HepG2 (cell line): ENCODE results near the gene ZNF652. TPM values are rescaled to one million over a fixed set of nuclear protein-coding genes. Genes with fewer than 3 reads are reported as not detected.

Experiments
- ATAC-seq: fragments of 200-7000 bp; cut with Tn5 transposase; 3 replicates; pipeline ENCODE4 v1.9.1; 2020; ENCODE audit warnings: mild to moderate bottlenecking, moderate library complexity
- BruUV-seq: library from RNA; stranded (reverse); fragments of 400-500 nt; replicated peaks from 2 replicates; lab custom pipeline; 2021; lab: Mats Ljungman, UMichigan
- CTCF ChIA-PET: fragments of 300-600 bp; formaldehyde crosslinking; extraction: SDS; loops from one replicate; lab custom pipeline; 2021; ENCODE audit warnings: low total read pairs, inconsistent platforms, low intra/inter-chr PET ratio; lab: Yijun Ruan, JAX
- POLR2A ChIA-PET: fragments of 350-600 bp; sonication (Branson Sonifier 250); formaldehyde crosslinking; loops from one replicate; lab custom pipeline; 2020; ENCODE audit warnings: antibody characterized with exemption, inconsistent platforms; lab: Yijun Ruan, JAX
- DNase-seq: peaks from one replicate; pipeline ENCODE4 v3.0.0-alpha.2; 2015; ENCODE audit warnings: low spot score
- FAIRE-seq: peaks from 3 replicates; lab custom pipeline; 2011; peaks lifted over from hg19 to GRCh38; lab: Jason Lieb, UNC
- H2AFZ ChIP-seq: one replicate; pipeline ENCODE4 v1.6.1; 2011; ENCODE audit warnings: low read length, inconsistent platforms
- H3K27ac ChIP-seq: fragments of 300-600 bp; 3 replicates; pipeline ENCODE4 v1.8.0; 2011; ENCODE audit warnings: mixed run types, mild to moderate bottlenecking, mixed read lengths, low read length, inconsistent platforms; ENCODE audit not compliant: insufficient read depth; ENCODE audit errors: extremely low read length
- H3K27me3 ChIP-seq, 2 experiments: fragments of 200-600 bp in 1 of 2; 2 replicates in 1 of 2; 3 replicates in 1 of 2; pipeline versions ENCODE4 v1.6.0 to v1.8.0; 2011; ENCODE audit warnings: low read length in 2 of 2, mild to moderate bottlenecking in 2 of 2, moderate library complexity in 2 of 2, inconsistent platforms in 1 of 2; ENCODE audit not compliant: insufficient read depth in 2 of 2, control insufficient read depth in 1 of 2
- H3K36me3 ChIP-seq, 2 experiments: fragments of 200-600 bp in 1 of 2; replicated peaks in 1 of 2; 2 replicates in 1 of 2; 3 replicates in 1 of 2; pipeline versions ENCODE4 v1.5.1 to v1.8.0; 2011; ENCODE audit warnings: low read length in 2 of 2, inconsistent platforms in 1 of 2; ENCODE audit not compliant: insufficient read depth in 2 of 2, control insufficient read depth in 1 of 2
- H3K4me1 ChIP-seq: 2 replicates; pipeline ENCODE4 v1.5.1; 2012; ENCODE audit warnings: low read length, inconsistent platforms; ENCODE audit not compliant: insufficient read depth
- H3K4me2 ChIP-seq: 2 replicates; pipeline ENCODE4 v1.6.0; 2011; ENCODE audit warnings: low read depth, low read length, inconsistent platforms
- H3K4me3 ChIP-seq, 3 experiments: fragments of 200-600 bp in 1 of 3; sonication (generic), shearing (Covaris generic) in 1 of 3; replicated peaks in 1 of 3; 2 replicates each; pipeline ENCODE4 v1.5.1; 2011 to 2016; ENCODE audit warnings: low read length in 3 of 3, inconsistent platforms in 2 of 3, low read depth in 2 of 3, mild to moderate bottlenecking in 2 of 3, control low read depth in 1 of 3, mixed read lengths in 1 of 3; ENCODE audit not compliant: insufficient read depth in 1 of 3
- H3K79me2 ChIP-seq: one replicate; pipeline ENCODE4 v1.6.1; 2011; ENCODE audit warnings: low read length, inconsistent platforms; ENCODE audit not compliant: insufficient read depth
- H3K9ac ChIP-seq: 2 replicates; pipeline ENCODE4 v1.6.0; 2011; ENCODE audit warnings: mild to moderate bottlenecking, low read depth, low read length, inconsistent platforms; ENCODE audit not compliant: insufficient read depth
- H3K9me3 ChIP-seq: 2 replicates; pipeline ENCODE4 v1.5.1; 2012; ENCODE audit warnings: mild to moderate bottlenecking, low read length
- H4K20me1 ChIP-seq: 2 replicates; pipeline ENCODE4 v1.6.0; 2011; ENCODE audit warnings: inconsistent platforms, mild to moderate bottlenecking, low read length, moderate library complexity; ENCODE audit not compliant: insufficient read depth
- AGO2 ChIP-seq: fragments of 200-400 bp; formaldehyde crosslinking; optimal IDR thresholded peaks from 2 replicates; pipeline ENCODE3; 2017; ENCODE audit warnings: mild to moderate bottlenecking, low read depth, low read length, moderate library complexity
- DDIT3 ChIP-seq: sonication (generic); formaldehyde crosslinking; IDR thresholded peaks from 2 replicates; pipeline ENCODE4 v1.4.0; 2020; ENCODE audit warnings: mild to moderate bottlenecking, missing genetic modification reagents
- FOXJ3 ChIP-seq: sonication (generic); formaldehyde crosslinking; IDR thresholded peaks from 2 replicates; pipeline ENCODE4 v1.4.0; 2020; ENCODE audit warnings: missing genetic modification reagents, mild to moderate bottlenecking, borderline replicate concordance
- HOXD1 ChIP-seq: sonication (generic); formaldehyde crosslinking; IDR thresholded peaks from 2 replicates; pipeline ENCODE4 v1.5.0; 2020; ENCODE audit warnings: missing genetic modification reagents
- NR0B2 ChIP-seq: sonication (generic); formaldehyde crosslinking; IDR thresholded peaks from 2 replicates; pipeline ENCODE4 v1.4.0; 2020; ENCODE audit warnings: mild to moderate bottlenecking, missing genetic modification reagents
- POLR2G ChIP-seq: fragments of 200-400 bp; formaldehyde crosslinking; IDR thresholded peaks from 2 replicates; pipeline ENCODE4 v1.6.1; 2018; ENCODE audit warnings: mild to moderate bottlenecking, low read depth, low read length, moderate library complexity
- RAD51 ChIP-seq: fragments of 450-650 bp; IDR thresholded peaks from 2 replicates; pipeline ENCODE4 v1.6.1; 2016; ENCODE audit warnings: borderline replicate concordance
- RFX5 ChIP-seq: IDR thresholded peaks from 2 replicates; pipeline ENCODE4 v1.6.1; 2011; ENCODE audit warnings: low read depth, low read length, improper control_type of control experiment
- ZNF747 ChIP-seq: sonication (generic); formaldehyde crosslinking; IDR thresholded peaks from 2 replicates; pipeline ENCODE4 v1.8.1; 2023; ENCODE audit warnings: missing genetic modification reagents, mild to moderate bottlenecking, borderline replicate concordance
- ZSCAN29 ChIP-seq: sonication (generic); formaldehyde crosslinking; conservative IDR thresholded peaks from 2 replicates; pipeline ENCODE4 v1.4.0; 2020; ENCODE audit warnings: mild to moderate bottlenecking, missing genetic modification reagents
- WGBS: methylation state at CpG from one replicate; pipeline ENCODE4 v1.1.6; 2017; ENCODE audit warnings: low lambda C conversion rate; 5-methylcytosine and 5-hydroxymethylcytosine counted together
- in situ Hi-C: cut with HindIII; loops from 2 replicates; pipeline ENCODE4 v1.10.0; 2017; ENCODE audit warnings: low pct_unique_long_range_greater_than_20kb; ENCODE audit not compliant: extremely low pct_ligation_motif_present
- intact Hi-C: fragments of 100-400 bp; cut with micrococcal nuclease; formaldehyde crosslinking; loops from one replicate; pipeline ENCODE4 v1.10.0; 2022; ENCODE audit not compliant: unreplicated experiment
- polyA plus RNA-seq, 8 experiments: library from polyadenylated mRNA; depleted of rRNA in 3 of 8; stranded (reverse) in 7 of 8; unstranded in 1 of 8; fragments of >200 nt; fragmentation: Illumina TruSeq in 4 of 8; extraction: Trizol in 4 of 8; gene quantifications; 2 replicates each; pipeline versions ENCODE4 v1.2.1 to v1.2.3, GENCODE V29; 2011 to 2016; ENCODE audit warnings: low read depth in 4 of 8, missing spikeins in 1 of 8, mixed read lengths in 1 of 8; ENCODE audit not compliant: insufficient read depth in 1 of 8
- total RNA-seq, 5 experiments: library from RNA; depleted of rRNA; stranded (reverse); fragments of >200 nt; fragmentation: Illumina TruSeq; extraction: Trizol; gene quantifications; 2 replicates each; pipeline ENCODE4 v1.2.3, GENCODE V29; 2016; ENCODE audit warnings: low read depth in 1 of 5
- TF ChIP-seq, protein P1 (sequence below): sonication (generic); formaldehyde crosslinking; IDR thresholded peaks from 2 replicates; pipeline ENCODE4 v1.4.0; 2020; ENCODE audit warnings: missing genetic modification reagents
- TF ChIP-seq, protein P2 (sequence below): sonication (generic); formaldehyde crosslinking; IDR thresholded peaks from 2 replicates; pipeline ENCODE4 v1.8.0; 2022; ENCODE audit warnings: mild to moderate bottlenecking, missing genetic modification reagents, borderline replicate concordance

ZNF652 gene
- total and polyA plus RNA-seq, 2 of the 13 experiments (the other 11 are each of a cell fraction or from before 2014, with no cell fraction given), result 16.2 to 30.2 TPM

DNA sequence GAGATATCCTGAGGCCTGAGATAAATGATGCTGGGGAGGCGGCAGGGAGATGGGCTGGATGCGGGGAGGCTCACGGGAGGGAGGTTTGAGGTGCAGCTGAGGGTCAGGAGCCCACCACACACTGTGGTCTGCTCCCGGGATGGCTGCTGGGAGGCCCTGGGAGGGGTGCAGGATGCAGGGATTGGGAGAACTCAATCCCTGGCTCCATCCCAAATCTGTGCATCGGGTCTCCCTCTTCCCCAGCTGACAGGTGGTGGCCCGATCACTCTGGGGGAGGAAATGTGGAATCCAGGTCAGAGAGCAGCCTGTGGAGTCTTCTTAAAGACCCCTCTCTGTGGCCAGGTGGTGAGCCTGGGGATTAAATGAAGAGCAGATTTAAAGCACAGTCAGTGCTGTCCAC, 40.7 kb upstream of the ZNF652 start:
- no TSS peak for BruUV-seq
- Histone ChIP-seq H3K9me3 (no peaks in the 10 kb centered on the region), H3K27ac (no peak overlapping the region), H3K4me1 (peaks cover 18% of the 10 kb centered on the region), H3K36me3 (peaks cover 29 to 48% of the 10 kb centered on the region in 2 experiments), H3K27me3 (no peaks in the 10 kb centered on the region), H4K20me1 (no peaks in the 10 kb centered on the region), H3K4me3 (no peak overlapping the region), H3K9ac (no peak overlapping the region), H3K4me2 (no peak overlapping the region), H3K79me2 (no peaks in the 10 kb centered on the region), H2AFZ (no peak overlapping the region)
- no peak for ATAC-seq
- DNase-seq, result no peak
- in situ Hi-C loops, result no loop called here
- intact Hi-C loops, result loop anchor here (10.0 kb wide), 1 partner anchor 92 kb away; the partner anchor contains the start of gene NGFR
- POLR2A ChIA-PET, result no interaction called here
- TF ChIP-seq RFX5 (no peak), AGO2 (peak; percentile 51)
- no peak for FAIRE-seq
- 92% methylated on average over 4 of the region's 6 CpGs for WGBS
- CTCF ChIA-PET, result no interaction called here

DNA sequence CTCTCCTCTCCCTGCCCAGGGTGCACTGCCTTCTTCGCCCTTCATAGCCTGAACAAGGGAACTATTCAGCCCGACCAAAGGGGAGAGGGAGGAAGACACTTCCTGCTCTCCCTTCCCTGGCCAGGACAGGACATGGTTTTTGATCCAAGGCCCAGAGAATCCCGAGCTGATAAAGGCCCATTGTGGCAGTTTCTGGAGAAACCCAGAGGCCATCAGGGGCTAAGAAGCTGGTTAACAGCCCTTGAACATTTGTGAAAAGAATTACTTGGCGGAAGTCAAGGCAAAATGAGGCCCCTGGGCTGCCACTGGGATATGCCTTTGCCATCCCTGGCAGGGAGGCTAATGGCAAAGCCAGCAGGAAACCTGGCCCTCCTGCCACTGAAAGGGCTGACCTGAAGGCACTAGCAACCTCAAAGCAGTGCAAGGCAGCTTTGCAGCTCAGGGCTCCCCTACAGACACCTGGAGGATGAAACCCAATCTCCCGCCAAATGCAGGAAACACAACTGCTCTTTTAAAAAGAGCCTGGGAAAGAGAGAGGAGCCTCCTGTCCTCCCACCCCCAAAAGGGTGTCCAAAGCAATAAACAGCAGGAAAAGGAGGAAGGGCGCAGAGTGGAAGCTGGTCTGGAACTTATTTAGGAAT, 40.0 kb upstream of the ZNF652 start:
- ChIA-PET CTCF (no interaction called here), POLR2A (interaction anchor here (1.5 kb wide), 1 partner anchor 12 kb away, joined by 5 read pairs; the partner anchor contains the start of gene PHB1)
- intact Hi-C loops, result loop anchor here (10.0 kb wide), 1 partner anchor 93 kb away; the partner anchor contains the start of gene NGFR
- no peaks in the 10 kb centered on the region for H4K20me1 ChIP-seq
- no peaks in the 10 kb centered on the region for H3K79me2 ChIP-seq
- peaks cover 25 to 42% of the 10 kb centered on the region in 2 experiments for H3K36me3 ChIP-seq
- H3K4me2 ChIP-seq, result no peak overlapping the region
- H3K27me3 ChIP-seq, result 0 out of 5 replicates have a peak, but pooled peaks cover 0 to 3% of the 10 kb centered on the region in 2 experiments
- FAIRE-seq (peak; percentile 26), ATAC-seq (peak; percentile 44), DNase-seq (no peak)
- BruUV-seq, result no TSS peak
- H3K4me3 ChIP-seq, result no peak overlapping the region
- in situ Hi-C loops, result no loop called here
- no peak overlapping the region for H2AFZ ChIP-seq
- H3K9me3 ChIP-seq, result no peaks in the 10 kb centered on the region
- H3K4me1 ChIP-seq, result peaks cover 17% of the 10 kb centered on the region
- H3K9ac ChIP-seq, result no peak overlapping the region
- WGBS, result 76% methylated on average over 6 of the region's 6 CpGs
- no peak overlapping the region for H3K27ac ChIP-seq
- TF ChIP-seq POLR2G, result peak; percentile 43; the same call in 1 of the 2 replicates
- TF ChIP-seq ZSCAN29 (CRISPR knock-in tag), result no peak
- TF ChIP-seq, protein P1, sequence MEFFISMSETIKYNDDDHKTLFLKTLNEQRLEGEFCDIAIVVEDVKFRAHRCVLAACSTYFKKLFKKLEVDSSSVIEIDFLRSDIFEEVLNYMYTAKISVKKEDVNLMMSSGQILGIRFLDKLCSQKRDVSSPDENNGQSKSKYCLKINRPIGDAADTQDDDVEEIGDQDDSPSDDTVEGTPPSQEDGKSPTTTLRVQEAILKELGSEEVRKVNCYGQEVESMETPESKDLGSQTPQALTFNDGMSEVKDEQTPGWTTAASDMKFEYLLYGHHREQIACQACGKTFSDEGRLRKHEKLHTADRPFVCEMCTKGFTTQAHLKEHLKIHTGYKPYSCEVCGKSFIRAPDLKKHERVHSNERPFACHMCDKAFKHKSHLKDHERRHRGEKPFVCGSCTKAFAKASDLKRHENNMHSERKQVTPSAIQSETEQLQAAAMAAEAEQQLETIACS, result no peak
- TF ChIP-seq, protein P2, sequence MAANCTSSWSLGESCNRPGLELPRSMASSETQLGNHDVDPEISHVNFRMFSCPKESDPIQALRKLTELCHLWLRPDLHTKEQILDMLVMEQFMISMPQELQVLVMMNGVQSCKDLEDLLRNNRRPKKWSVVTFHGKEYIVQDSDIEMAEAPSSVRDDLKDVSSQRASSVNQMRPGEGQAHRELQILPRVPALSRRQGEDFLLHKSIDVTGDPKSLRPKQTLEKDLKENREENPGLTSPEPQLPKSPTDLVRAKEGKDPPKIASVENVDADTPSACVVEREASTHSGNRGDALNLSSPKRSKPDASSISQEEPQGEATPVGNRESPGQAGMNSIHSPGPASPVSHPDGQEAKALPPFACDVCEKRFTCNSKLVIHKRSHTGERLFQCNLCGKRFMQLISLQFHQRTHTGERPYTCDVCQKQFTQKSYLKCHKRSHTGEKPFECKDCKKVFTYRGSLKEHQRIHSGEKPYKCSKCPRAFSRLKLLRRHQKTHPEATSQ, result no peak
- no peak for TF ChIP-seq FOXJ3 (CRISPR knock-in tag)
- TF ChIP-seq DDIT3 (CRISPR knock-in tag), result no peak
- TF ChIP-seq HOXD1 (CRISPR knock-in tag), result no peak
- no peak for TF ChIP-seq ZNF747
- TF ChIP-seq NR0B2, result no peak
- TF ChIP-seq RAD51, result no peak
